ENCODE results near the gene BMPR1A.

The BMPR1A gene

DNA sequence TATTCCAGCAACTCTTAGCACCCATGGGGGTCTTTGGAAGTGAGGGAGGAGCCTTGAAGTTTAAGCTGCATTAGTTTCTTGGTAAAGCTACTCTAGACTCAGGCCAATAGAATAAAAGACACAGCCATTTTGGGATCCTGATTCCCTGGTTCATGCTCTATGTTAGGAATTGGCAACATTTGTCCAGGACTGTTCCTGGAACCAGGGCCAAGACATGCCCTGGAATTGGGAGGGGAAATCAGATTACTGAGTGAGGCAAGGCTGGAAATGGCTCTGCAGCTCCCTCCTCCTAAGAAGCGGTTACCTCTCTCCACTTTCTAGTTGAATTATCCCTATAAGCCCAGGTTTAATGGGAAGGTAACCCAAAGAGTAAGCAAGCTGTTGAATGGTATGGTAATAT, 14.2 kb upstream of the BMPR1A start:
- TF ChIP-seq, protein P1, sequence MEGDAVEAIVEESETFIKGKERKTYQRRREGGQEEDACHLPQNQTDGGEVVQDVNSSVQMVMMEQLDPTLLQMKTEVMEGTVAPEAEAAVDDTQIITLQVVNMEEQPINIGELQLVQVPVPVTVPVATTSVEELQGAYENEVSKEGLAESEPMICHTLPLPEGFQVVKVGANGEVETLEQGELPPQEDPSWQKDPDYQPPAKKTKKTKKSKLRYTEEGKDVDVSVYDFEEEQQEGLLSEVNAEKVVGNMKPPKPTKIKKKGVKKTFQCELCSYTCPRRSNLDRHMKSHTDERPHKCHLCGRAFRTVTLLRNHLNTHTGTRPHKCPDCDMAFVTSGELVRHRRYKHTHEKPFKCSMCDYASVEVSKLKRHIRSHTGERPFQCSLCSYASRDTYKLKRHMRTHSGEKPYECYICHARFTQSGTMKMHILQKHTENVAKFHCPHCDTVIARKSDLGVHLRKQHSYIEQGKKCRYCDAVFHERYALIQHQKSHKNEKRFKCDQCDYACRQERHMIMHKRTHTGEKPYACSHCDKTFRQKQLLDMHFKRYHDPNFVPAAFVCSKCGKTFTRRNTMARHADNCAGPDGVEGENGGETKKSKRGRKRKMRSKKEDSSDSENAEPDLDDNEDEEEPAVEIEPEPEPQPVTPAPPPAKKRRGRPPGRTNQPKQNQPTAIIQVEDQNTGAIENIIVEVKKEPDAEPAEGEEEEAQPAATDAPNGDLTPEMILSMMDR (IDR thresholded peaks at IDR 0.05; ENCODE audit: low read depth, low read length, missing control alignments): no peak
- DNase-seq (ENCODE audit: extremely low read depth, low read depth): no peak
- no peak overlapping the region for H3K4me3 ChIP-seq (replicated peaks; ENCODE audit: low read depth, low read length)

DNA sequence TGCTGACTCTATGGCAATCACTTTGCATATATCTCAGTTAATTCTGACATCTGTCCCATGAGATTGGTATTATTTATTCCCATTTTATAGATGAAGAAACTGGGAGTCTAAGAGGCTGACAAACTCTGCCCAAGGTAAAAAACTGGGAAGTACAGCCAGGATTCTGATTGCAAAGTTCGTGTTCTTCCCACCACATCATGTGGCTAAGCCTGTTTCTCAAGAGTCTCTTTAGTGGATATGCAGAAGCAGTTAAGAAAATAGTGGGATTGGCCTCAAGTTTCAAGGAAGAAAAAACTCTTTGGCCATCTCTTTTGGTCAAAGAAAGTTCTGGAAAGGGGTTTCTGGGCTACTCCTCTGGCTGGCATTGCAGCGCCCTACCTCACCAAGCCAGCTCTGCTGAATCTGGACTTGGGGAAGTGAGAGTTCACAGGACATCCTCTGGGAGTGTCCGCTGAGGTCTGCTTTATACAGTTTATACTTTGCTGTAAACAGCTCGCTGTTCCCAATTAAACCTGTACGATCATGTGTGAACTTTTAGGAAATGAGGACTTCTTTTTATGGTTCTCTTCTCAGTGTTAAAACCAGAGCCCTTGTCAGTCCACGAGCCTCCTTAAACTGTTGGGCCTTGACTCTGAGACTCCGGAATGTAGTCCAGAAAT, 12.2 kb upstream of the BMPR1A start:
- no peak overlapping the region for H3K4me3 ChIP-seq (replicated peaks; ENCODE audit: low read depth, low read length)
- no peak for DNase-seq (ENCODE audit: extremely low read depth, low read depth)
- TF ChIP-seq, protein P1 (IDR thresholded peaks at IDR 0.05; ENCODE audit: low read depth, low read length, missing control alignments): no peak

DNA sequence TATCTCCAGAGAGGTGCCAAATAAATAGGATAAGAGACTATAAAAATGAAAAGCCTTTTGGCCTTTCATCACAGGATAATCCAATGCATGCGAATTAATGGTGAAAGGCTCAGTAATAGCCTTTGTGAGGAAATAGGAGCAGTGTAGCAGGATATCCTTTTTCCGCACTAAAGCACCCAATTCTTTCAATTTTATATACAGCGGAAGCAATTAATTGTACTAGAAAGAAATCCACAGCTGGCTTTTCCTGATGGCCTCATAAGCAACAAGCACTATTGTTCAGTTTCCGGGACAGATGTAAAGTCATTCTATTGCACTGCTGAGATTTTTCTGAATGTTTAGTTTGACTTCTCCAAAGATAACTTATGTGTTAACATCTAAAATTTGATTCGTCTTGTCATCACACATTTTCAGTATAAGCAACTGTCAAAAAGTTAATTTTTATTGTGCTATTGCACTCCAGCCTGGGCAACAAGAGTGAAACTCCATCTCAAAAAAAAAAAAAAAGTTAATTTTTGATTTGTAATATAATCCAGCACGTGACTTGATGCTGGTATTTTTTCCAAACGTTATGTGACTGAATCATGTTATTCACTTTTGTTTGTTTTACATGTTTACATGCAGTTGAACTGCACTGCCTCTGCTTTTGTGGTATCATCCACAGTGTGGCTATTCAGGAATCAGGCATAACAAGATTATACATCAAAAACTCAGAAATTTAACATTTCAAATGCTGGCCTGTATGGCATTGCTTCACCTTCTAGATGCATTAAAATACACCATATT, 8.4 kb upstream of the BMPR1A start:
- H3K4me3 ChIP-seq (replicated peaks; ENCODE audit: low read depth, low read length): no peak overlapping the region
- DNase-seq (ENCODE audit: extremely low read depth, low read depth): no peak
- TF ChIP-seq, protein P1 (IDR thresholded peaks at IDR 0.05; ENCODE audit: low read depth, low read length, missing control alignments): no peak

DNA sequence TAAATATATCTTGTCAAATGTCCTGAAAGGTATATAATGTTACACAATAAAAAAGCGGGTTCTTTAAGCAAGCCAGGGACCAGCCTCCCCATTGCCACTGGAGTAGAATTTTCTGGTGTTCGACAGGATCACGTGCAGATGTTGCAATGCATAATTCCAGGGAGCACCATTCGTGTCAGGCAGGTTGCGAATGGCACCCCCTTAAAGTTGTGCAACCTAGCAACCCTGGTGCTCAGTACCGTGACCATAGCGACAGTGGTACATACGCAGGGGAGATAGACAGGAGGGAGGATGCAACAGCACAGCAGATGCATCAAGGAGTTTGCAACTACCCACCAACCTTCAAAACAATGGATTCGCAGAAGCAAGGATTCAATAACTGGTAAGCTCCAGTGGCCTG, 6.6 kb upstream of the BMPR1A start:
- H3K4me3 ChIP-seq (replicated peaks; ENCODE audit: low read depth, low read length): no peak overlapping the region
- no peak for DNase-seq (ENCODE audit: extremely low read depth, low read depth)
- TF ChIP-seq, protein P1 (IDR thresholded peaks at IDR 0.05; ENCODE audit: low read depth, low read length, missing control alignments): no peak

DNA sequence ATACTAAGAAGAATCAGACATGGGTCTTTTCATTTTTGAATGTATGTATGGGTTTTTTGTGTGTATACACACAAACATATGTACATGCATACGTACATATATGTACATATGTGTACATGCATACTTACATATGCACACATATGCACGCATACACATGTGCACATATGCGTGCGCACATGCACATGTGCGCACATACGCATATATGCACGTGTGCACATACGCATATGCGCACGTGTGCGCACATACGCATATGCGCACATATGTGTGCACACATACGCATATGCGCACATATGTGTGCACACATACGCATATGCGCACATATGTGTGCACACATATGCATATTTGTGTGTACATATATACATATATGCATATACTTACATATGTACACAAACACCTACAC, 4.9 kb upstream of the BMPR1A start:
- TF ChIP-seq, protein P1 (IDR thresholded peaks at IDR 0.05; ENCODE audit: low read depth, low read length, missing control alignments): no peak
- no peak overlapping the region for H3K4me3 ChIP-seq (replicated peaks; ENCODE audit: low read depth, low read length)
- no peak for DNase-seq (ENCODE audit: extremely low read depth, low read depth)

DNA sequence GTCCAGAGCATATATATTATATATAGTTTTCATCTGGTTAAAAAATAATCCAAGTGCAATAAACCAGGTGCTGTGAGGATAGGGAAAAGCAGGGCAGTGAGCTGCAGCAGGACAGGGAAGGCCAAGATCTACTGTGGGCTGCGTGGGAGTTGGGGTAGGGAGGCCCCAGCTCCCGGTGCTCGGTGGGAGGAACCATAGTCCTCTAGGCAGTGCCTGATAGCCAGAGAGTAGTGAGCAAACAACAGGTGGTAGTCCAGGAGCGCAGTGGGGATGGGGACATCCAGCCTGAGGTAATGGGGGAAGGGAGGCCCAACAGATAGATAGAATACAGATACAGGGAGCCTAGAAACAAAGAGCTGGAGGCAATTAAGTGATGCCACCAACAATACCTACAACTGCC, 4.1 kb upstream of the BMPR1A start:
- H3K4me3 ChIP-seq (replicated peaks; ENCODE audit: low read depth, low read length): no peak overlapping the region
- no peak for DNase-seq (ENCODE audit: extremely low read depth, low read depth)
- TF ChIP-seq, protein P1 (IDR thresholded peaks at IDR 0.05; ENCODE audit: low read depth, low read length, missing control alignments): no peak
